Measurements from ENCODE around the gene TM4SF1.
"Not testable (repeated sequence)": the region's sequence is repeated elsewhere in the genome, so short reads cannot be mapped to it uniquely, and the experiment has no call there.

Gene TM4SF1

GRCh38 chr3:149356044-149356592, 21.3 kb downstream of the TM4SF1 start:
- no peak for DNase-seq (ENCODE audit: extremely low spot score, insufficient read length, low read depth)
- no peak for FAIRE-seq

- FAIRE-seq (no peak), DNase-seq (ENCODE audit: extremely low spot score, insufficient read length, low read depth) (no peak)
Measured at GRCh38 chr3:149353581-149354184, 23.8 kb downstream of the TM4SF1 start.

DNA sequence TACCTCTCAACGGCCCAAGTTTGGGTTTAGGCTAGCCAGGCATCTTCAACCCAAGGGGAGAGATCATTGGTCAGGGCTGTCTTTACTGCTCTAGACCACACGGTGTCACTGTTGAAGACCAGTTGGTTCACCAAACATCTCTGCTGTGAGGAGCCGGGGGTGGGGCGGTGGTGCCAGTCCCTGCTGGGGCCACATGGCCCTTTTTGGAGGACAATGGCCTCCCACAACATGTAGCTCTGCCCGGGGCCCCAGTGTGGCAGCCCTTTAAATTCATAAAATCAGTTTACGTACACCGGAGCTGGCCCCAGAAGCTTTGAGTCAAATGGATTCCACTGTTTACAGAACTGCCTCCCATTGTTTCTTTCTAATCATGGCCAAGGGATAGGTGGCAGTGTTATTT, 24.9 kb downstream of the TM4SF1 start:
- FAIRE-seq = peak; percentile 78
- DNase-seq (ENCODE audit: extremely low spot score, insufficient read length, low read depth) = peak; percentile 33

DNA sequence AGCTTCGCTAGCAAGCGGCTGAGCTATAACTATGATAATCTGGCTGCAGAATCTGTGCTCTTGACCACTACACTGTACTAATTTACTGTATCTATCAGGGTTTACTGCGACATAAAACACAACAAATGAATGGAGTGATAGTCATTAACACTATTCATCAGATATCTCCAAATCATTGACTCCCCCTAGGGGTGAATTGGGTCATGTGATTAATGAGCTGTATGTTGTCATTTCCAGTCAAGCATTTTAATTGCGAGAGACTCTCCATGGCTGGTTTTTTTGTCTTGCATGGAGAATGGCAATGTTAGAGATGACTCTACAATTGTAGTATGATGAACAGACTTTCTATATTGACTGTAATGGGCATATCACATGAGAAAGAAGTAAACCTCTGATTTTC, 33.5 kb downstream of the TM4SF1 start:
- FAIRE-seq (no peak), DNase-seq (ENCODE audit: extremely low spot score, insufficient read length, low read depth) (peak; percentile 3)

DNA sequence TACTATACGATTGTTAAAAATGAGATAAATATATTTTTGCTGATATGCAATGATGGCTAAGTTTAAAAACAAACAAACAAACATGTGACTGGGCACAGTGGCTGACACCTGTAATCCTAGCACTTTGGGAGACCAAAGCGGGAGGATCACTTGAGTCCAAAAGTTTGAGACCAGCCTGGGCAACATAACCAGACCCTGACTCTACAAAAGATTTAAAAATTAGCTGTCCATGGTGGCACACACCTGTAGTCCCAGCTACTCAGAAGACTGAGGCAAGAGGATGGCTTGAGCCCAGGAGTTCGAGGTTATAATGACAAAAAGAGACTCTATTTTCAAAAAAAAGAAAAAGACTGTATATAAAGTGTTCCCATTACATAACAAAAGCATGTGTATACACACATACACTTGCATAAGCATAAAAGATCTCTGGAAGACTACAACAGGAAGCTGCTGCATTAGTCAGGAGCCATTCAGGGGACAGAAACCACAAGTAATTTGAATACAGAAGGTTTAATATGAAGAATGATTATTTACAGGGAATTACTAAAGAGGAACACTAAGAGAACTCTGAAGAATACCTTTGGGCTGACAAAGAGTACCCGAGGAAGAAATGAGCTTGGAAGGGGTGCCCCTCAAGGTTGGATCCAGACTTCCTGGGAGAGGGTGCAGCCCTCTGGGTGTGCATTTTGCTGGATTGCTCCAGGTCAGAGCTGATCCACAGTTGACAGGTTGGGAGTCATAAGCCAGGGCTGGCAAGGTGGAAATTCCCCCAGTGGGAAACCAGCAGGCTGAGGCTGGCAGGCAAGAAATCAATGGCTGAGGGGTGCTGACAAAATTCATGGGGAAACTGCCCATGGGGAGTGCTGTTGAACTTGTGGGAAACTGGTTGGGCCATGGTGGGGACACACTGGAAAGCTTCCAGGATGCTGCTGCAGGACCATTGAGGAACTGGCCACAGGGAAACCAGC, 34.8 kb downstream of the TM4SF1 start:
- FAIRE-seq = no peak
- no peak for DNase-seq (ENCODE audit: extremely low spot score, insufficient read length, low read depth)

DNA sequence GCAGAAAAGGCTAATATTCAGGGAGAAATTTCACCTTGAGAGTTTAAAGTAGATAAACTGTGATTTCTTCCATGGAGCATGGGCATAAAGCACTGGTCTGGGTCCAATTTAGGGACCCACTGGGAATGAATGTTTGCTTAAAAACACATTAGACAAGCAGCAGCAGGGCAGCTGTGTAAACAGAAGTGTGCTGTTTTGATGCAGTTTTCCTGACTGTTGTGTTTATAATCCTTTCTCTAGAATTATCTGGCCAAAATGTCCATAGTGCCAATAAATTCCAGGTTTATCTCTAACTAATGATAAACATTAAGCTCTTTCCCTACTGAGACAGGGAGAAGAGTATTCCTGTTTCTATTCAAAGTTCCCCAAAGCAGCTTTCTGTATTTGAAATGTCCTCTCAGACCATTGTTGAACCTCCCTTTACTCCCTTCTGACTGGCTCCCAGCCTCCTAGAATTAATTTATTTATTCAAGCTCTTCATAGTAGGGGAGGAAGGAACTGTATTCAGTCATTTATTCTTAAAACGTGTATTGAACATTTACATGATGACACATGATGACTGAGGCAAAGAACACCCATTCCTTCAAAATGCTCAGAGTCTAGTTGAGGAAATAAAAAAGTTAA, 37.0 kb downstream of the TM4SF1 start:
- FAIRE-seq = no peak
- no peak for DNase-seq (ENCODE audit: extremely low spot score, insufficient read length, low read depth)

DNA sequence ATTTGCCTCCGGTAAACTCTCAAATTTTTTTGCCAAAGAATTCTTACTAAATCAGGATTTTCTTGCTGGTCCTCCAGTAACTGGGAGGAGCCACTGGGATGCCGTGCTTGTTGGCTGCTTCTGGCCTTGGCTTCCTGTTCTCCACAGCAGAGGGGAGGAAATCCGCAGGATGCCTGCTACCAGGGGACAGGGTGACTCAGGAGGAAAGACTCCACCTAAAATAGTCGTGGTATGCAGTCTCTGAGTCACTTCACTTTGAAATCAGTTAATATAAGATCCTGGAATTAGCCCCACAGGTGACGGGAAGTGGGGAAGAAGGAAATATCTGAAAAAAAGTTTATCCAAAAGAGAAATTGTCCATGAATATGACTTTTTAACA, 37.5 kb downstream of the TM4SF1 start:
- FAIRE-seq (no peak), DNase-seq (ENCODE audit: extremely low spot score, insufficient read length, low read depth) (no peak)

DNA sequence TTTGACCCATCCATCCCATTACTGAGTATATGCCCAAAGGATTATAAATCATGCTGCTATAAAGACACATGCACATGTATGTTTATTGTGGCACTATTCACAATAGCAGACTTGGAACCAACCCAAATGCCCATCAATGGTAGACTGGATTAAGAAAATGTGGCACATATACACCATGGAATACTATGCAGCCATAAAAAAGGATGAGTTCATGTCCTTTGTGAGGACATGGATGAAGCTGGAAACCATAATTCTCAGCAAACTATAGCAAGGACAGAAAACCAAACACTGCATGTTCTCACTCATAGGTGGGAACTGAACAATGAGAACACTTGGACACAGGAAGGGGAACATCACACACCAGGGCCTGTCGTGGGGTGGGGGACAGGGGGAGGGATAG, 40.0 kb downstream of the TM4SF1 start:
- DNase-seq (ENCODE audit: extremely low spot score, insufficient read length, low read depth); FAIRE-seq: not testable (repeated sequence)

DNA sequence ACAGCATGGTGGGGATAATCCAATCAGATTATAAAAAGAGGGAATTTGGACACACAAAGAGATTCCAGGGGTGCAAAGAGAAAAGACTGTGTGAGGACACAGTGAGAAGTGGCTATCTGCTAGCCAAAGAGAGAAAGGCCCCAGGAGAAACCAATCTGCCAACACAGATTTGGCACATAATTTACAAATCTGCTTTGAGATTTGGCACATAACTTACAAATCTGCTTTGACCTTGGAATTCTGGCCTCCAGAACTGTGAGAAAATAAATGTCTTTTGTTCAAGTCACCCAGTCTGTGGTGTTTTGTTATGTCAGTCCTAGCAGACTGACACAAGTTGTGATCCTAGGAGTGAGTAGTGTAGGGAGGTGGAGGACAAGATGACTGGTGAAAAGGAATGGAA, 40.5 kb downstream of the TM4SF1 start:
- FAIRE-seq (no peak), DNase-seq (ENCODE audit: extremely low spot score, insufficient read length, low read depth) (no peak)

DNA sequence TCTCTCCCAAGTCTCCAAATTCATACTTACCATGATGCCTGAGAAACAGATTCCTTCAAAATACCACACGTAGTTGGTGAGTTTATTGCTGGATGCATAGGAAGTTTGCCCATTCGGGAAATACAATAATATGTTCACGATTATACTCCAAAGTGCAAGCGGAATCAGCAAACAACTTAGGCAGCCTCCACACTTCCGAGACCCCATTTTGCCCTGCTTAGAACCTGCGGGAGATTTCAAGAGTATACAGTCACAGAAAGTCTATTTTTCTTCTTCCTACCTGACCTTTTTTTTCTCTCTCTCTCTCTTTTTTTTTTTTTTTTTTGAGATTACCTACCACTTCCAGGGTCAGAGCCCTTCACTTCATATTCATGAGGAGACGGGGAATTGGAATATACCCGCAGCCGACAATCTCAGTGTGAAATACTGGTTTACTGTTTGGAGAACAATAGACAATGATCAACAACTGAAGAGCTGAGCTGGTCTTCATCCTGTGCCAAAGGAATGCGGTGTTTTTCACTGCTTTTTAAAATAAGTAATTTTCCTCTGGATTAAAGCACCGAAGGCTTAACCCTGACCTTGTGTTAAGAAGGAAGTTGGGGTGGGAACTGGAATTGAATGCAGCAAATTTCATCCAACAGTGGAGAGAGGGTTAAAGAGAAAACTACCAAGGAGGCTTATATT, 44.1 kb downstream of the TM4SF1 start, which contains the start of gene TM4SF18:
Gene TM4SF18 (minus strand): TSS at position 461 of the 684 bp plus-strand sequence. CDS start 254 bp downstream, at position 207.
- DNase-seq (ENCODE audit: extremely low spot score, insufficient read length, low read depth) (no peak), FAIRE-seq (no peak)

- FAIRE-seq = no peak
- DNase-seq (ENCODE audit: extremely low spot score, insufficient read length, low read depth) = no peak
Measured at GRCh38 chr3:149332771-149333170, 44.7 kb downstream of the TM4SF1 start.

DNA sequence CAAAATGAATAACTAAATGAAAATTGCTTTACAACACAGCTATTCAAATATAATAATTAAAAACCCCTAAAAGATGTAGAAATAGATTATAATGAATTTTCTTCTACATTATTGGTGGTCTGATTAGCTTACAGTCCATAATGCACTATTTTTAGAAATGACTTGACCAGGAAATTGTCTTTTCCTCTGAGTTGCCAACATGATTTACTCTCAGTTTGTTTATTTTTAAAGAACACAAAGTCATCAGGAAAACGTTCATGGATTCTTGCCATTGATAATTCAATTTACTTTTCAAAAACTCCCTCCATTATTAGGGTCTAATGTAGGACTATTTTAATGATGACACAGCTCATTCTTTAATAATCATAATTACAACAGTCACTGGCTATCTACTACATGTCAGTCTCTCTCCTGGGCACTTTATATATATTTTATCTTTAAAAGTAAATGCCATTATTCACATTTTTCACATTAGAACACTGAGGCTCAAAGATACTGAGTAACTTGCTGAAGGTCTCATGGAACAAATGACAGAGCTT, 45.2 kb downstream of the TM4SF1 start:
- DNase-seq (ENCODE audit: extremely low spot score, insufficient read length, low read depth) (no peak), FAIRE-seq (no peak)

DNA sequence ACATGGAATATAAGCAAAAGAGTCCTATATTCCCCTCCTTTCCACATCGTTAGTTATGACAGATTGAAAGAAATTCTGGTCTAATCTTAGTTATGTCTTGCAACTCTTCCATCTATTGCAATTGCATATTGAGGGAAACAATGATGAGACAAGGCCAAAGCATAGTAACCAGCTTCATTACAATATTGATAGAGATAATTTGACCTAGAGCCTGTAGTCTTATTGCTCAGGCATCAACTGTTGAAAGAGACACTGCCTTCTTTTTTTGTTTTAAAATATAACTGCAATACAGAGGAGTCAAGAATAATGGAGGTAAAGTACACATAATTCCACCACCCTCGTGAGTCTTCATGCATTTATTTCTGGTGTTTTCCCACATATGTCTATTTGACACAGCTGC, 46.1 kb downstream of the TM4SF1 start:
- DNase-seq (ENCODE audit: extremely low spot score, insufficient read length, low read depth) = no peak
- no peak for FAIRE-seq

- DNase-seq (ENCODE audit: extremely low spot score, insufficient read length, low read depth) (no peak), FAIRE-seq (no peak)
Measured at GRCh38 chr3:149330609-149331331, 46.7 kb downstream of the TM4SF1 start.

DNA sequence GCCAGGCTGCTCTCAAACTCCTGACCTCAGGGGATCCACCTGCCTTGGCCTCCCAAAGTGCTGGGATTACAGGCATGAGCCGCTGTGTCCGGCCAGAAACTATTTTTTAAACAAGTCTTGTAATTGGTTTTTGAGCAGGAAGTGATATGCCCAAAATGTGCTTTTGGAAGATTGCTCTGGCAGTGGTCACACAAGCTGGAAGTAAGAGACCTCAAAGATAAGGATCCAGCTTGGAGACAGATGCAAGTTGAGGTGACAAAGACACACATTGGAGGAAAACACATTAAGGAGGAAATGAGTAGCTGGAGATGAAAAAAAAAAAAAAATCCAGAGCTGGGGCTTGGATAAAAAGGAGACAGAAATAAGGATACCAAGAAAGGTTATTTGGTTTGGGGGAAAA, 50.3 kb downstream of the TM4SF1 start:
- DNase-seq (ENCODE audit: extremely low spot score, insufficient read length, low read depth) (no peak), FAIRE-seq (no peak)

DNA sequence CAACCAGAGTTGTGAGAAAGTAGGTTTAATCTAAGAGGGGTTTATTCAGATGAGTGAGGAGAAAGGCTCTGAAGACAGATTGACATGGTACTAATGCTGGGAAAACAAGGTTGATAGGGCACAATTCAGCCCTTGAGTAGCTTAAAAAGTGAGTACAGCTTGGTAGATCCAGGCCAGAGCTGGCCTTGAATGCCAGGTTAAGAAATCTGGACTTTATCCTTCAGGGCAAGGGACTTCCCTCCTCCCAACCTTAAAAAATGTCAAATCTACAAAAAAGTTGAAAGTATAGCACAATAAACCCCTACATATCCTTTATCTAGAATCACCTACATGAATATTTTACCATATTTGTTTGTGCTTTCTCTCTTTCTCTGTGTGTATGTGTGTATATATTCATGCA, 51.9 kb downstream of the TM4SF1 start:
- no peak for FAIRE-seq

GRCh38 chr3:149324332-149324731, 53.1 kb downstream of the TM4SF1 start:
- FAIRE-seq (no peak), DNase-seq (ENCODE audit: extremely low spot score, insufficient read length, low read depth) (no peak)

More for the DNA sequence above, 51.9 kb downstream of the TM4SF1 start:
- DNase-seq (ENCODE audit: extremely low spot score, insufficient read length, low read depth) = no peak

GRCh38 chr3:149321640-149322039, 55.8 kb downstream of the TM4SF1 start:
- DNase-seq (ENCODE audit: extremely low spot score, insufficient read length, low read depth) (no peak), FAIRE-seq (no peak)

DNA sequence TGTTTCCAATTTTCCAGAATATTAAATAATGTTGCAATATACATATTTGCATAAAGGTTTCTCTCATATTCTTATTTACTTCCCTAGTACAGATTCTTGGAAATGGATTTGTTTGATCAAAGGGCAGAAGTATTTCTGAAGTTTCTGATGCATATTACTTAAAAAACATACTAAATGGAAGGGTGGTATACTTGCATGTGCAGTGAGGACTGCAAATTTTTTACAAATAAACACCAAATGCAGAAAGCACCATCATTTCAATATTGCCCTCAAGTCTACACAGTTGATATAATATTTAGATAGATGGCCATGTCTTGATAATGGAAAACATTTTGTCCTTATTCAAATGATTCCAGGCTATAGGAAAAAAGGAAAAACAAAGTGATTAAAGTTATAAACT, 56.3 kb downstream of the TM4SF1 start:
- no peak for FAIRE-seq

More for the DNA sequence above, 56.3 kb downstream of the TM4SF1 start:
- DNase-seq (ENCODE audit: extremely low spot score, insufficient read length, low read depth) = no peak
